ENCODE results near the gene NAP1L4.

Gene NAP1L4

DNA sequence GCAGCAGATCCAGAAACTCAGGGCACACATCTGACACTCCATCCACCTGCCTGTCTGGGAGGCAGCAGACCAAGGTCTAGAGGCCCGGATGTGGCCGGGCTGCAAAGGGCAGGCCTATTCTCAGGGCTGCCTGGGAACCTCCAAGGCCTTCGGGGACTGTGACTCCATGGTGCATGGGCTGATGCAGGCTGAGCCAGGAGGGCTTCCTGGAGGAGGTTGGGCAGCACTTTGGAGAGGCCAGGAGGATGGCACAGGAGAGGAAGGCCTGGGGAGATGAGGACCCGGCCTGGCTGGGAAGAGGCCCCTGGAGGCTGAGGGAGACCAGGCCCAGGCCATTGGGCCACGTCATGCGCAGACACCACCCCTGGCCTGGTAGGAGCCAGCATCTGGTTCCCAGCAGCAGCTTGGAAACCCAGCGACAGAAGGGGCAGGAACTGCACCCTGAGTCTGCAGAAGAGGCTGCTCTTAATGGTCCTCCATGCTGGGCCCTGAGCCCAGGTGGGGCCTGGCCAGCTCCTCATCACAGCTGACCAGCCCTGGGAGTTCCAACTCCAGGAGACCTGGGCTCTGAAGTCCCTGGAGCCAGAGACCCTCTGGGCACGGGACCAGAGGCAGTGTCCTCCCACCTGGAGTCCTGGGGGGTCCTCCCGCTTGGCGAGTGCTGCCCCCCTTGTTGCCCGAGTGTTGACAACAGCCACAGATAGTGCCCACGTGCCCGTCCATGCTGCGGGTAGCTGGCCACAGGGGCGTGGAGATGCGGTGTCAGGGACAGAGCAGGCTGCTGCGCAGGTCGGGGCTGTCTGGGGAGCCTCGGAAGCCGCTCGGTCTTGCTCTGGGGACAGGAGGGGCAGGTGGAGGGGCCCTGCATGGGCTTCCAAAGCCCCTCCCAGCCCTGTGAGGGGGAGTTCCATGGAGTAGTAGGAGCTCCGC is 68.4 kb downstream of the NAP1L4 start:
- no peak for DNase-seq (ENCODE audit: extremely low read depth, low read depth)
- no peak for TF ChIP-seq CTCF (IDR thresholded peaks at IDR 0.05; ENCODE audit: low read depth, low read length)

DNA sequence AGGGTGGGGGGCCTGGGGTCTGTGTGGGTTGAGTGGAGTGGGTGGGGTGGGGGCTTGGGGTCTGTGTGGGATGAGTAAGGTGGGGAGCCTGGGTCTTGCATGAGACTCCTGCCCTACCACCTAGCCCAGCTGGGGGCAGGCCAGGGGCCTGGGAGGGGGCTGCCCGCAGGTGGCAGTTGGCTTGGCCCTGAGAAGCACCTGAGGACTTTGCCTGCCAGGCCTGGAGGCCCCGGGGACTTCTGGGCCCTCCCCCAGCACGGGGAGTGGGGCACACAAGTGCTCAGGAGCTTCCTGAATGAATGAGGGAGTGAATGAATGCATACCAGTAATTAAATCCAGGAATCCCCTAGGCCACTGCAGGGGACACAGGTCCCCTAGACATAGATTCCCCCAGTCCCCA is 69.5 kb downstream of the NAP1L4 start:
- no peak for DNase-seq (ENCODE audit: extremely low read depth, low read depth)
- TF ChIP-seq CTCF (IDR thresholded peaks at IDR 0.05; ENCODE audit: low read depth, low read length) = no peak

- DNase-seq (ENCODE audit: extremely low read depth, low read depth) = no peak
- TF ChIP-seq CTCF (IDR thresholded peaks at IDR 0.05; ENCODE audit: low read depth, low read length) = no peak
Measured at GRCh38 chr11:2921742-2922493, 70.2 kb downstream of the NAP1L4 start.

GRCh38 chr11:2921261-2921660 is 70.9 kb downstream of the NAP1L4 start:
- TF ChIP-seq CTCF (IDR thresholded peaks at IDR 0.05; ENCODE audit: low read depth, low read length) = no peak
- DNase-seq (ENCODE audit: extremely low read depth, low read depth) = no peak

DNA sequence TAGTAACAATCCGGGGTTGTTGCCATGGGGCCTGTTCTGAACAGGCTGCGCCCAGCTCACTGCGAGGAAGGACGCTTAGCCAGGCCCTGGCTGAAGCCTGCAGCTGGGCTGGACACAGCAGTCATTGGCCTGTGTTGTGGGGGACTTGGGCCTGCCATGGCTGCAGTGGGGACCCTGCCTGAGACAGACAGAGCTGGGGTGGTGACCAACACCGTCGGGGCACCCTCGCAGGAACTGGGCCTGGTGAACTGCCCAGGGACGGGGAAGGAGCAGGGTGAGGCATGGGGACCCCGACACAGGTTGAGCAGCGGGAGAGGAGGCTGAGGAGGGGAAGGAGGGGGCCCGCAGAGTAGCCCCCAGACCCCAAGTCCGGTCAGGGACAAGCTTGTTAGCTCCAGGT is 71.8 kb downstream of the NAP1L4 start:
- no peak for TF ChIP-seq CTCF (IDR thresholded peaks at IDR 0.05; ENCODE audit: low read depth, low read length)
- no peak for DNase-seq (ENCODE audit: extremely low read depth, low read depth)

DNA sequence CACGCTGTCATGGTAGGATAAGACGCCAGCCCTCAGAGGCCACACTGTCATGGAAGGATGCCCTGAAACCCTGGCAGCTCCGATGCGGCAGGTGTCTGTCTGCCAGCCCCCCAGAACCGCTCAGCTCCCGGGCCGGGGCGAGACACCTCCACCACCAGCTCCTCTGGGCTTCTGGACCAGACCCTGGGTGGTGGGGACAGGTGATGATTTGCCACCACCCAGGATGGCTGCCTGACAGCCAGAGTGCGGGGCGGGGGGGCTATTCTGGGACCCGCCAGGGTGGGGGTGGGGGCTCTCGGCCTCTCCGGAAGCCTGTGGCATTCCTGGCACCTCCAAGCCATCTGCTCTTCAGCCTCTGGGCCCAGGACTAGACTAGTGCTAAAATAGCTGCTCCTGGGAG is 72.3 kb downstream of the NAP1L4 start:
- DNase-seq (ENCODE audit: extremely low read depth, low read depth) = no peak
- no peak for TF ChIP-seq CTCF (IDR thresholded peaks at IDR 0.05; ENCODE audit: low read depth, low read length)

DNA sequence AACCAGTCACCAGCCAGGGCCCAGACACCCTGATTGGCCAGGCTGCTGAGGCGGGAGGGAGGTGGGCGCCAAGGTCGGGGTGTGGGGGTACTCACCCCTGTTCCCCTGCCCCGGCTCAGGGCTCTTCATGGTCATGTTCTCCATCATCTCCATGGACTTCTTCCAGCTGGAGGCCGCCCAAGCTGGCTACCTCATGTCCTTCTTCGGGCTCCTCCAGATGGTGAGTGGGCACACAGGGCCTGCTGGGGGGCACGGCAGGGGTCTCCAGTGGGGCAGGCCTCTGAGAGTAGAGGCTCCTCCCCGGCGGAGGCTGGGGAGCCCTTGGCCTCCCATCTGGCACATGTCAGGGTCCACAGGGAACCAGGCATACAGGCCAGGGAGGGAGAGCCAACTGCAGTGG is 72.9 kb downstream of the NAP1L4 start:
- no peak for DNase-seq (ENCODE audit: extremely low read depth, low read depth)
- TF ChIP-seq CTCF (IDR thresholded peaks at IDR 0.05; ENCODE audit: low read depth, low read length) = no peak

All from AG09319 (cell line).